GM10847 (cell line): Measurements from ENCODE around the gene NOTCH2.

Experiments
- POLR2A ChIP-seq: IDR thresholded peaks from 2 replicates; pipeline ENCODE4 v1.6.1; 2011; ENCODE audit not compliant: insufficient read length; ENCODE audit errors: extremely low read depth

Gene NOTCH2

DNA sequence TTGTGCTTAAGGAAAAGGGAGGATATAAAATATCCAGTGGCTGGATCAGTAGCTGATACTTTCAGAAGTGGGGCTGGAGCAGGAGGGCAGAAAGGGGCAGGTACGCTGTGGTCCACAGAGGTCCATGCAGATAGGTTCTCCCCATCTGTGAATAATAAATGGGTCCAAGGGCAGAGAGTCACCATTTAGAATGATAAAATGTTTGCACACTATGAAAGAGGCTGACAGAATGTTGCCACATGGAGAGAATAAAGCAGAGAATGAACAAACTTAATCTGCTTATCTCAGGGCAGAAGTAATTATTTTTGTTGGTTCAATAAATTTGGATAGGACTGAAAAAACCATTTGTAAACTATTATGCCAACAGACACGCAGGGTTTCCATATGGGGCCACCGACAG is 156.5 kb downstream of the NOTCH2 start:
- no peak for TF ChIP-seq POLR2A

DNA sequence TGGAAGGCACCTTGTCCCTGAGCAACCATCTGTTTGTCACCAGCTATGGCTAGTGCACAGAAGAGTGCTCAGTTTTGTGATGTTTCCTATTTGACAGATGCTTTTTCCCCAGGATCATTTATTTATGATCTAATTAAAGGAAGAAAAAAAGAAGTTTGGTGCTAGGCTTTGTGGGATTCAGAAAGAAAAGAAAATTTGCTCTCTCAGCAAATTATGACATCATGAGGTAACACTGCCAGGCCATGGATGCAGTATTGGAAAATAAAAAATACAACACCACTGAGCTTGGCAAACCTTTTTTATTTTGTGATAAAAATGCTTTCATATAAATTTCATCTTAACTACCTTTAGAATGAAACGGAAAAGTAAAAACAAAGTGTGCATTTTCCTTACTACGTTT is 157.7 kb downstream of the NOTCH2 start:
- TF ChIP-seq POLR2A, result no peak

- no peak for TF ChIP-seq POLR2A
These were observed 158.8 kb downstream of the NOTCH2 start for GRCh38 chr1:119910618-119911017.

- TF ChIP-seq POLR2A, result no peak
These were observed 159.4 kb downstream of the NOTCH2 start for GRCh38 chr1:119909890-119910596.

GRCh38 chr1:119908661-119909060 is 160.8 kb downstream of the NOTCH2 start:
- no peak for TF ChIP-seq POLR2A

DNA sequence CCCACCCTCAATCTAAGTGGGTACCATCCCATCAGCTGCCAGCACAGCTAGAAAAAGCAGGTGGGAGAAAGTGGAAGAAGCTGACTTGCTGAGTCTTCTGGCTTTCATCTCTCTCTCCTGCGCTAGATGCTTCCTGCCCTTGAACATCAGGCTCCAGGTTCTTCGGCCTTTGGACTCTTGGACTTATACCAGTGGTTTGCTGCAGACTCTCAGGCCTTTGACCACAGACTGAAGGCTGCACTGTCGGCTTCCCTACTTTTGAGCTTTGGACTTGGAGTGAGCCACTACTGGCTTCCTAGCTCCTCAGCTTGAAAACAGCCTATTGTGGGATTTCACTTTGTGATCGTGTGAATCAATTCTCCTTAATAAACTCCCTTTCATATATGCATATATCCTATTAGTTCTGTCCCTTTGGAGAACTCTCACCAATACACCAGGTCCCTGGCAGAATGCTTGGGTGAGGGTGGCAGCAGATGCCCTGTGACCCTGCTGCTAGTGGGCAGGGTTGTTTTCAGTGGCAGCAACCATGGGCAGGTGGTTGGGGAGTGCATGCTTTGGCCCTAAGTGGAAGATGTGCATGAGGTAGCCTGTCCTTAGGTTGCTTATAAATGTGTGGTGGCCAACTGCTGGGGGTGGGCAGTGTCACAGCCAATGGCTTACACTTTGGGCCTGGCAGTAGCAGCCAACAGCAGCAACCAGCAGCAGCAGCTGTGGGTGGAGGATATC is 162.4 kb downstream of the NOTCH2 start:
- TF ChIP-seq POLR2A, result no peak

DNA sequence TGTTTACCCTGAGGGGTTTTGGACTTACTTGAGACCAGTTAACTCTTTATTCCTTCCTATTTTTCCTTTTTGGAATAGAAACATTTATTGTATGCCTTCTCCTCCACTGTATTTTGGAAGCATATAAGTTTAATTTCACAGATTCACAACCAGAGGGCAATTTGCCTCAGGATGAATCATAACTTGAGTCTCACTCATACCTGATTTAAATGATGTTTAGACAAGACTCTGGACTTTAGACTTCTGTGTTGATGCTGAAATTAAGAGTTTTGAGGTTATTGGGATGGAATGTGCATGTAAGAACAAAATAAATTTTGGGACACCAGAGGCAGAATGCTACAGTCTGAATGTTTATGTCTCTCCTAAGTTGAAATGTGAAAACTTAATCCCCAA is 166.0 kb downstream of the NOTCH2 start:
- TF ChIP-seq POLR2A, result no peak

- no peak for TF ChIP-seq POLR2A
These were observed 166.6 kb downstream of the NOTCH2 start for GRCh38 chr1:119902775-119903442.

GRCh38 chr1:119898981-119899720 is 170.3 kb downstream of the NOTCH2 start:
- TF ChIP-seq POLR2A, result no peak

DNA sequence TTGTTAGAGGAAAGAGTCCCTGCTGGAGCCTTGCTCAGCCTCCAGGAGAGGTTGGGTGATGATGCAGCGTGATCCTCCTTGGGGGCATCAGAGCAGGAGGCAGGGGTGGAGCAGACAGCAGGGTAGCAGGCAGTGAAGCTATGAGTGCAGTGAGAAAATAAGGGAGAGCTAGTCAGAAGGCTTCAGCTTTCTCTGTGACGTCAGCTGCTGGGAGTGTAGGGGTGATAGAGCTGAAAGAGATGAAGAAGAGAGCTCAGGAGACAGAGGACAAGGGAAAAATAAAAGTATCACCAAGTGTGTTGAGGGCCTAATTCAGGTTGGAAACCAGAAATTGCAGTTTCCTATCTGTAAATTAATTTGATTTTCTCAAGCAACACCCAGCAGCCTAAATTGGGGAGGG is 170.9 kb downstream of the NOTCH2 start:
- no peak for TF ChIP-seq POLR2A

DNA sequence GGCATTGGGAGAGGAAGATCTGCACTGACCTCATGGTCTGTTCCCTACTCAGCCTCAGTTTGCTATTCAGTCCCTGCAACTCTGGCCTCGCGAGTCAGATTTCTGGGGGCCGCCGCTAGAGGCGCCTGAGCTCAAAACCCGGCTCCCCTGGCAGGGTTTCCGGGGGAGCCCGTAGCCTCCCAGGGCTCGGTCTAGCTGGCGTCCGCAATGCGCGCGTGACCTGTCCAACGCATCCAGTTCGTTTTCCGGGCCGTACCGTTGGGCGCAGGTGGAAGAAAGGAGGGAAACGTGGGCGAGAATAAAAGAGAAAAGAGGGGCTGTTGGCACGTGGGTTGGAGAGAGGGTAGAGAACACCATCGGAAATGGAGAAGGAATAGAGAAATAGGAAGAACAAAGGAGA is 173.2 kb downstream of the NOTCH2 start, which contains the start of gene ADAM30:
TSS of gene ADAM30 (minus strand) at position 213 of the 400 bp plus-strand sequence. CDS start at position 34, 179 bp downstream.
- TF ChIP-seq POLR2A, result no peak

- no peak for TF ChIP-seq POLR2A
These were observed 174.4 kb downstream of the NOTCH2 start for GRCh38 chr1:119895102-119895501.

DNA sequence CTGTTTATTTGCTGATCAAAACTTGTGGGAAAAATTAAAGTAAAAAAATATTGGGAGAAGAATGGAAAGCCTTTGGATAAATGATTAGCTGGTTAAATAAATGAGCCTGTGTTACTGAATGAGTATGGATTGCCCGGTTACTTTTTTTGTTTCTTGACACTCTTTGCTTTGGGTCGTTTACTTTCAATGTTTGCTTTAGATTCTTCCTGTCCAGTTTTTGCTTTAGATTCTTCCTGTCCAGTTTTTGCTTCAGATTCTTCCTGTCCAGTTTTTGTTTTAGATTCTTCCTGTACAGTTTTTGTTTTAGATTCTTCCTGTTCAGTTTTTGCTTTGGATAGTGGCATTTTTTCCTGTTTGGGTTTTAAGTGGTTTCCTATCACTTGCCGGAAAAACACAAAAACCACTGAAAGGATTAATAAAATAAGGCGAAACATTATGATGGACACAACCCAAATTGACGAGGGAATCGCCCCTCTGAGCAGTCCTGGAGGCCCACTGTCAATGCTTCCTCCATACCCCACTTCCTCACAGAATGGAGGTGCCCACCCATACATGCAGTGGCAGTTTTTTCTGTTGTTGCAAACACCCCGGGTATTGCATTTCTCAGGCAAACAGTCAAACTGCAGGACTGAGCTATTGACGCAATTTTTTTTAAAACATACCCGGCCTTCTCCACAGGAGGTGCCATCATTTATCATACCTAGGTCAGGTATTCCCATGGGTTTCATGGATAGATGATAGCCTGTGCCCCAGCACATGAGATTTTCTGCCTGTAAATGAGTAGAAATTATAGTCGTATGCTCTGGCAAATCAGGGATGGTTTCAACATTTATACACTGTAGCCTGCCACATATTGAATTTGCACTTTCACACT is 175.4 kb downstream of the NOTCH2 start:
- no peak for TF ChIP-seq POLR2A

DNA sequence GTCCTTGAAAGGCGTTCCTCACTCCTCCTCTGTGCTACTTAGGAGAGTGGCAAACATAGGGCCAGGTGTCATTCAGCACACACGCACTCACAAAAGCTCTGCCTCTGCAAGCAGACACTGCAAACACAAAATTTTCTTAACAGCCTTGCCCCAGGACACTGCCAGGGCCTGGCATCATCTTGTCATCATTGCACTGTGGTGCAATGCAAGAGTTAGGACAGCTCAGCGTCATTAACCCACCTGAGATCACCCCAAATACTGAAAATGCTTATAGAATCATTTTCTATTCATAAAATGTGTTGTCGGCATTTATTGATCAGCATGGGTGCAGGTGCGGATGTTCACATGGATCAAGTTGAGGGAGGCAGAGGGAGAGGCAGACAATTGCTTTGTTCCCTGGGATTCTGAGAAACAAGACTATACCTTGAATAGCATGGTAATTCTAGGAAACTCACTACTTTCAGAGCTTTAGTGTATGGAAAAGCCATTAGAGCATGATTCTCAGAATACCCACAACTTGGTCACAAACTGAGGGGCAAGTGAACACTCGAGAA is 176.1 kb downstream of the NOTCH2 start:
- no peak for TF ChIP-seq POLR2A
